B cell (primary cell): ENCODE measurements around the gene PDZD4. TPM values are rescaled to one million over a fixed set of nuclear protein-coding genes. Genes with fewer than 3 reads are reported as not detected.

Experiments
- ATAC-seq: fragments of 200-7000 bp; cut with Tn5 transposase; one replicate; pipeline ENCODE4 v1.10.0; 2021; ENCODE audit warnings: low read depth, mild to moderate bottlenecking, moderate number of reproducible peaks, moderate library complexity
- CTCF ChIA-PET: fragments of 350-600 bp; sonication (Branson Sonifier 250); formaldehyde crosslinking; loops from one replicate; lab custom pipeline; 2021; ENCODE audit warnings: antibody characterized with exemption, inconsistent platforms; lab: Charles Lee
- POLR2A ChIA-PET: fragments of 350-600 bp; sonication (Branson Sonifier 250); formaldehyde crosslinking; loops from one replicate; lab custom pipeline; 2021; ENCODE audit warnings: antibody characterized with exemption; lab: Charles Lee
- DNase-seq: peaks from one replicate; pipeline ENCODE4 v3.0.0; 2013
- H2AFZ ChIP-seq: 2 replicates; pipeline ENCODE4 v1.6.1; 2012; ENCODE audit warnings: mild to moderate bottlenecking, low read depth, low read length; ENCODE audit not compliant: insufficient read depth, poor library complexity, severe bottlenecking
- H3K27ac ChIP-seq, 2 donors: 1 replicate in 1 of 2; 2 replicates in 1 of 2; pipeline ENCODE4 v1.5.1; 2012 to 2013; ENCODE audit warnings: low read length in 2 of 2, mild to moderate bottlenecking in 2 of 2, moderate library complexity in 1 of 2
- H3K27me3 ChIP-seq, 4 experiments: fragments of 200-600 bp in 1 of 4; sonication (generic) in 1 of 4; replicated peaks in 1 of 4; 1 replicate in 2 of 4; 2 replicates in 2 of 4; pipeline versions ENCODE4 v1.6.1 to v1.7.0; 2013 to 2016; ENCODE audit warnings: low read length in 3 of 4, mild to moderate bottlenecking in 2 of 4, mixed read lengths in 1 of 4, moderate library complexity in 1 of 4; ENCODE audit not compliant: insufficient read depth in 4 of 4, control insufficient read depth in 3 of 4; ENCODE audit errors: control extremely low read depth in 1 of 4
- H3K36me3 ChIP-seq, 2 experiments: replicated peaks in 1 of 2; 1 replicate in 1 of 2; 2 replicates in 1 of 2; pipeline versions ENCODE4 v1.6.1 to v1.7.1; 2013; ENCODE audit warnings: low read length in 1 of 2; ENCODE audit not compliant: insufficient read depth in 2 of 2, control insufficient read depth in 1 of 2; ENCODE audit errors: control extremely low read depth in 1 of 2, extremely low read depth in 1 of 2
- H3K4me1 ChIP-seq, 2 donors: fragments of 200-600 bp in 1 of 2; sonication (generic) in 1 of 2; 1 replicate in 1 of 2; 2 replicates in 1 of 2; pipeline versions ENCODE4 v1.5.1 to v1.6.1; 2013 to 2017; ENCODE audit warnings: low read length in 2 of 2; ENCODE audit not compliant: control insufficient read depth in 2 of 2, insufficient read depth in 2 of 2
- H3K4me2 ChIP-seq: replicated peaks from 2 replicates; pipeline ENCODE3; 2012; ENCODE audit warnings: mild to moderate bottlenecking, low read depth, low read length; ENCODE audit not compliant: poor library complexity, severe bottlenecking
- H3K4me3 ChIP-seq, 5 experiments: fragments of 200-600 bp in 1 of 5; sonication (generic) in 1 of 5; 1 replicate in 3 of 5; 2 replicates in 2 of 5; pipeline versions ENCODE4 v1.5.1 to v1.7.0; 2011 to 2016; ENCODE audit warnings: low read length in 4 of 5, mild to moderate bottlenecking in 4 of 5, low read depth in 2 of 5, control low read depth in 1 of 5, moderate library complexity in 1 of 5; ENCODE audit not compliant: insufficient read depth in 1 of 5; ENCODE audit errors: control extremely low read depth in 1 of 5, extremely low read depth in 1 of 5
- H3K79me2 ChIP-seq: fragments of 200-600 bp; sonication (generic); one replicate; pipeline ENCODE4 v1.6.0; 2016; ENCODE audit warnings: low read length; ENCODE audit not compliant: control insufficient read depth, insufficient read depth
- H3K9ac ChIP-seq: fragments of 200-600 bp; sonication (generic); 2 replicates; pipeline ENCODE4 v1.6.1; 2017; ENCODE audit warnings: mild to moderate bottlenecking, low read length, moderate library complexity
- H3K9me3 ChIP-seq, 3 donors: one replicate each; pipeline versions ENCODE4 v1.6.1 to v1.7.1; 2013; ENCODE audit warnings: low read length in 2 of 3; ENCODE audit not compliant: control insufficient read depth in 2 of 3, insufficient read depth in 1 of 3; ENCODE audit errors: control extremely low read depth in 1 of 3
- H4K20me1 ChIP-seq: 2 replicates; pipeline ENCODE4 v1.6.0; 2012; ENCODE audit warnings: mild to moderate bottlenecking, low read length; ENCODE audit not compliant: insufficient read depth, control insufficient read depth, poor library complexity, severe bottlenecking
- H3K27ac Mint-ChIP-seq: one replicate; pipeline ENCODE4 v1.8.0; 2021; ENCODE audit warnings: mixed read lengths
- H3K27me3 Mint-ChIP-seq: one replicate; pipeline ENCODE4 v1.8.0; 2021; ENCODE audit warnings: mixed read lengths
- H3K4me1 Mint-ChIP-seq: one replicate; pipeline ENCODE4 v1.8.0; 2021; ENCODE audit warnings: mixed read lengths
- H3K4me3 Mint-ChIP-seq: one replicate; pipeline ENCODE4 v1.8.0; 2021; ENCODE audit warnings: mixed read lengths
- H3K9me3 Mint-ChIP-seq: one replicate; pipeline ENCODE4 v1.8.0; 2022; ENCODE audit warnings: mixed read lengths; ENCODE audit not compliant: insufficient read depth
- CTCF ChIP-seq: fragments of 200-600 bp; IDR thresholded peaks from one replicate; pipeline ENCODE4 v1.8.0; 2022; ENCODE audit warnings: antibody characterized with exemption, mild to moderate bottlenecking
- EZH2 ChIP-seq: IDR thresholded peaks from 2 replicates; pipeline ENCODE4 v1.6.1; 2012; ENCODE audit warnings: borderline replicate concordance, low read depth, mild to moderate bottlenecking, moderate library complexity, low read length; ENCODE audit not compliant: insufficient read depth, poor library complexity, severe bottlenecking
- WGBS: methylation state at CpG from one replicate; pipeline ENCODE4 v1.1.5; 2013; ENCODE audit warnings: missing lambda C conversion rate; ENCODE audit not compliant: insufficient coverage; 5-methylcytosine and 5-hydroxymethylcytosine counted together
- intact Hi-C: fragments of 100-400 bp; cut with micrococcal nuclease; formaldehyde crosslinking; loops from one replicate; pipeline ENCODE4 v1.10.0; 2022
- polyA plus RNA-seq: library from polyadenylated mRNA; depleted of rRNA; stranded (reverse); fragments of >200 nt; gene quantifications from 2 replicates; pipeline ENCODE4 v1.2.3, GENCODE V29; 2012
- total RNA-seq, 2 donors: library from RNA; stranded (reverse); fragments of 120-200 nt in 1 of 2; gene quantifications; 1 replicate in 1 of 2; 2 replicates in 1 of 2; pipeline versions ENCODE4 v1.2.3 to v1.2.4, GENCODE V29; 2013 to 2022

Gene PDZD4
- total and polyA plus RNA-seq, 2 donors (not counting 1 experiment from before 2014, with no cell fraction given) = 0.36 TPM; not detected in 1

- Histone ChIP-seq H3K9me3 (no peaks in the 10 kb centered on the region), H3K4me1 (no peaks in the 10 kb centered on the region), H3K4me2 (no peak overlapping the region), H4K20me1 (no peaks in the 10 kb centered on the region), H3K36me3 (no peaks in the 10 kb centered on the region), H3K4me3 (no peak overlapping the region), H3K9ac (no peak overlapping the region), H3K27ac (no peak overlapping the region), H2AFZ (no peak overlapping the region), H3K79me2 (no peaks in the 10 kb centered on the region), H3K27me3 (no peaks in the 10 kb centered on the region)
- intact Hi-C loops = no loop called here
- H3K9me3 Mint-ChIP-seq = no peaks in the 10 kb centered on the region
- H3K27ac Mint-ChIP-seq = no peak overlapping the region
- POLR2A ChIA-PET = interaction anchor here (0.6 kb wide), 1 partner anchor 33 kb away, joined by 5 read pairs; no protein-coding TSS in a partner anchor
- WGBS = 93% methylated on average over 10 of the region's 31 CpGs
- H3K27me3 Mint-ChIP-seq = peaks cover 1% of the 10 kb centered on the region
- no peak overlapping the region for H3K4me3 Mint-ChIP-seq
- H3K4me1 Mint-ChIP-seq = no peaks in the 10 kb centered on the region
- no peak for ATAC-seq
- CTCF ChIA-PET = no interaction called here
- no peak for DNase-seq
- no peak for TF ChIP-seq EZH2
- TF ChIP-seq CTCF = no peak
Measured at GRCh38 chrX:153869473-153870287, 39.3 kb upstream of the PDZD4 start.
